HepG2 (cell line): ENCODE results near the gene VWA7. TPM values are rescaled to one million over a fixed set of nuclear protein-coding genes. Genes with fewer than 3 reads are reported as not detected.

Source experiments
- ARNT2 ChIP-seq: sonication (generic); formaldehyde crosslinking; IDR thresholded peaks from 2 replicates; pipeline ENCODE4 v1.8.0; 2022; ENCODE audit warnings: mild to moderate bottlenecking, low read depth, missing genetic modification reagents, moderate library complexity
- DNMT3B ChIP-seq: conservative IDR thresholded peaks from 2 replicates; pipeline ENCODE4 v1.6.1; 2016; ENCODE audit warnings: missing biosample characterization, control low read depth
- DZIP1 ChIP-seq: sonication (generic); formaldehyde crosslinking; IDR thresholded peaks from 2 replicates; pipeline ENCODE4 v1.5.0; 2020; ENCODE audit warnings: mild to moderate bottlenecking, missing genetic modification reagents
- E2F1 ChIP-seq: sonication (generic); formaldehyde crosslinking; IDR thresholded peaks from 2 replicates; pipeline ENCODE4 v1.5.0; 2020; ENCODE audit warnings: missing genetic modification reagents
- ELK4 ChIP-seq: sonication (generic); formaldehyde crosslinking; IDR thresholded peaks from 2 replicates; pipeline ENCODE4 v1.9.0; 2021; ENCODE audit warnings: missing genetic modification reagents, borderline replicate concordance
- HDAC1 ChIP-seq: sonication (generic); formaldehyde crosslinking; IDR thresholded peaks from 2 replicates; pipeline ENCODE4 v1.5.1; 2020; ENCODE audit warnings: mild to moderate bottlenecking, missing genetic modification reagents
- KDM2A ChIP-seq: sonication (generic); formaldehyde crosslinking; IDR thresholded peaks from 2 replicates; pipeline ENCODE4 v1.4.0; 2020; ENCODE audit warnings: low read depth, missing genetic modification reagents, borderline replicate concordance
- KDM3A ChIP-seq: IDR thresholded peaks from 2 replicates; pipeline ENCODE4 v1.6.1; 2018; ENCODE audit warnings: low read depth, missing compliant biosample characterization
- MYNN ChIP-seq: sonication (generic); formaldehyde crosslinking; IDR thresholded peaks from 2 replicates; pipeline ENCODE4 v1.4.0; 2020; ENCODE audit warnings: mild to moderate bottlenecking, low read depth, missing genetic modification reagents
- PBX2 ChIP-seq: IDR thresholded peaks from 2 replicates; pipeline ENCODE4 v1.6.1; 2016; ENCODE audit warnings: control low read depth
- TCF12 ChIP-seq, 2 experiments: fragments of 450-650 bp in 1 of 2; sonication (generic) in 1 of 2; formaldehyde crosslinking in 1 of 2; IDR thresholded peaks; 2 replicates each; pipeline versions ENCODE4 v1.6.1 to v1.8.0; 2017 to 2022; ENCODE audit warnings: antibody characterized with exemption in 1 of 2, mild to moderate bottlenecking in 1 of 2, missing genetic modification reagents in 1 of 2, moderate library complexity in 1 of 2
- ZBTB38 ChIP-seq: sonication (generic); formaldehyde crosslinking; IDR thresholded peaks from 2 replicates; pipeline ENCODE4 v1.5.1; 2020; ENCODE audit warnings: mild to moderate bottlenecking, missing genetic modification reagents
- ZBTB7B ChIP-seq: sonication (generic); formaldehyde crosslinking; IDR thresholded peaks from 2 replicates; pipeline ENCODE4 v1.4.0; 2020; ENCODE audit warnings: missing genetic modification reagents
- ZMYM3 ChIP-seq: sonication (generic); formaldehyde crosslinking; IDR thresholded peaks from 2 replicates; pipeline ENCODE4 v1.5.1; 2020; ENCODE audit warnings: mild to moderate bottlenecking, missing genetic modification reagents
- ZNF274 ChIP-seq: sonication (generic); formaldehyde crosslinking; IDR thresholded peaks from 2 replicates; pipeline ENCODE4 v1.5.1; 2020; ENCODE audit warnings: mild to moderate bottlenecking, missing genetic modification reagents
- ZNF335 ChIP-seq: sonication (generic); formaldehyde crosslinking; IDR thresholded peaks from 2 replicates; pipeline ENCODE4 v1.4.0; 2020; ENCODE audit warnings: missing genetic modification reagents
- ZNF687 ChIP-seq: sonication (generic); formaldehyde crosslinking; IDR thresholded peaks from 2 replicates; pipeline ENCODE4 v1.5.1; 2020; ENCODE audit warnings: mild to moderate bottlenecking, missing genetic modification reagents, moderate library complexity
- ZNF749 ChIP-seq: sonication (generic); formaldehyde crosslinking; IDR thresholded peaks from 2 replicates; pipeline ENCODE4 v1.8.0; 2022; ENCODE audit warnings: mild to moderate bottlenecking, missing genetic modification reagents, moderate library complexity, borderline replicate concordance
- polyA plus RNA-seq, 8 experiments: library from polyadenylated mRNA; depleted of rRNA in 3 of 8; stranded (reverse) in 7 of 8; unstranded in 1 of 8; fragments of >200 nt; fragmentation: Illumina TruSeq in 4 of 8; extraction: Trizol in 4 of 8; gene quantifications; 2 replicates each; pipeline versions ENCODE4 v1.2.1 to v1.2.3, GENCODE V29; 2011 to 2016; ENCODE audit warnings: low read depth in 4 of 8, missing spikeins in 1 of 8, mixed read lengths in 1 of 8; ENCODE audit not compliant: insufficient read depth in 1 of 8
- total RNA-seq, 5 experiments: library from RNA; depleted of rRNA; stranded (reverse); fragments of >200 nt; fragmentation: Illumina TruSeq; extraction: Trizol; gene quantifications; 2 replicates each; pipeline ENCODE4 v1.2.3, GENCODE V29; 2016; ENCODE audit warnings: low read depth in 1 of 5

The VWA7 gene
- total and polyA plus RNA-seq, 2 of the 13 experiments (the other 11 are each of a cell fraction or from before 2014, with no cell fraction given): 0.86 to 3.3 TPM

- TF ChIP-seq ZNF687 (CRISPR knock-in tag): peak; percentile 71
- TF ChIP-seq MYNN (CRISPR knock-in tag): 0 out of 2 replicates have a peak, but pooled peaks have one; percentile 58
- TF ChIP-seq ARNT2 (CRISPR knock-in tag): peak; percentile 41; the same call in 1 of the 2 replicates
- peak; percentile 46 for TF ChIP-seq HDAC1
- peak; percentile 18; the same call in 1 of the 2 replicates for TF ChIP-seq ZBTB7B (CRISPR knock-in tag)
- peak; percentile 99 for TF ChIP-seq ZNF335 (CRISPR knock-in tag)
- TF ChIP-seq ZBTB38 (CRISPR knock-in tag): peak; percentile 95
- no peak for TF ChIP-seq E2F1
- TF ChIP-seq ZNF749 (CRISPR knock-in tag): peak; percentile 62; the same call in 1 of the 2 replicates
- peak; percentile 52; the same call in 1 of the 2 replicates for TF ChIP-seq KDM2A (CRISPR knock-in tag)
- TF ChIP-seq DZIP1 (CRISPR knock-in tag): peak; percentile 61; the same call in 1 of the 2 replicates
- peak; percentile 56; the same call in 1 of the 2 replicates for TF ChIP-seq KDM3A (CRISPR knock-in tag)
- TF ChIP-seq ZNF274: no peak
- TF ChIP-seq ZMYM3 (CRISPR knock-in tag): peak; percentile 85
- TF ChIP-seq ELK4 (CRISPR knock-in tag): no peak
- no peak for TF ChIP-seq TCF12 (IDR thresholded peaks at IDR 0.05)
- TF ChIP-seq TCF12 (CRISPR knock-in tag; IDR thresholded peaks at IDR 0.05): 0 out of 2 replicates have a peak, but pooled peaks have one; percentile 3
- TF ChIP-seq DNMT3B (CRISPR knock-in tag): peak; percentile 67; the same call in 1 of the 2 replicates
- TF ChIP-seq PBX2 (CRISPR knock-in tag): no peak
These were observed 44.3 kb upstream of the VWA7 start (continued) for GRCh38 chr6:31821301-31822035.
